GM18861 (cell line): ENCODE results near the gene CEP57L1.
"Not testable (repeated sequence)": the region's sequence is repeated elsewhere in the genome, so short reads cannot be mapped to it uniquely, and the experiment has no call there.

Source experiments
- ATAC-seq: cut with Tn5 transposase; IDR thresholded peaks from one replicate; pipeline ENCODE4 v1.9.1; 2021; ENCODE audit not compliant: unreplicated experiment

Gene CEP57L1

DNA sequence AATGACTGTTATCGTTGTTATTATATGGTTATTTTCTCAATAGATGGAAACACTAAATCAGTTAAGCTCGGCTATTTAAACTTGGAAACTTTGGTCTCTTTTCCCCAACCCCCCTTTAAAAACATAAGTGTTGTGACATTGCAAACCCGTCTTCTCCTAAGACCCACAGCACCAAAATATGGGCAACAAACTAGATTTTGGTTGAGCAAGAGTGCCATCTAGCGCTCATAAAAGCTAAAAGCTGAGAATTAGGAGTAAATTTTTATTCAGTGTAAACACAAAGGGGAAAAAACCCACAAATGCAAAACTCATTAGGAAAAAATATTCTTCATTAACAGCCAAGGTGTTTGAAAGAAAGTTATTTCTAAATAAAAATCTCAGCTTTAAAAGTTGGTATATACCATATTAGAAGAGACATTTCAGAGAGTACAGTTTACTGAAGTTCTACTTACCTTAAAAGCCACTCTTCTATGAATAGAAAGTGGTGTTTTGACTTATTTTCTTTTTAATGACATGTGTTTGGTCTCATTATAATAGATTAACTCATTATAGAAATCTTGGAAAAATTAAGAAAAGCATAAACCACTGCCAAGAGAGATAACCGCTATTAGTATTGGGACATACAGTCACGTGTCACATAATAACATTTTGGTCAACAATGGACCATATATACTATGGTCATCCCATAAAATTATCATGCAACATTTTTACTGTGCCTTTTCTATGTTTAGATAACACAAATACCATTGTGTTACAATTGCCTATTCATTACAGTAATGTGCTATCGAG is 21.8 kb upstream of the CEP57L1 start:
- ATAC-seq, result no peak

DNA sequence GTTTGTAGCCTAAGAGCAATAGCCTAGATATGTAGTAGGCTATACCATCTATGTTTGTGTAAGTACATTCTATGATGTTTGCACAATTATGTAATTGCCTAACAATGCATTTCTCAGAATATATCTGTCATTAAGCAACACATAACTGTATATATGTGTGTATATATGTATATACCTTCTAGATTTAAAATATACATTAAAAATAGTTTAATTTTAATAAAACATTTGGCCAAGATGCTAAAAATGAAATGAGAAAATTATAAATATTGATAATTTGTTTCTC is 21.2 kb upstream of the CEP57L1 start:
- no peak for ATAC-seq

DNA sequence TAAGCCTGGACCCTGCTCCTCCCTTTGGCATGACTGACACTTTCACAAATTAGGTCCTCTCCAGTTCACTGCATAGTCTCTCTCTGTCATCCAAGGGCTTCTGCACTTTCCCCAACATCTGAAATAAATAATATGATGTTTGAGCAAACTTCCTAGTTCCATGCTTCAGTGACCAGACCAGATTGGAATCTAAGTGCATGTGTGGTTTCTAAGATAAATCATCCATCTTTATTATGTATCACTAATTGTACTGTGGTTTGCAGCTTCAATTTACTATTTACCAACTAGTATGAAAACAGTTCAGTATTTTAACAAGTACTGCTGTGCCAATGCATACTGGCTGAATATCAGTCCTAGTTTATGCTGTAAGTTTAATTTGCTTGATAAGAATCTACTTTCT is 19.4 kb upstream of the CEP57L1 start:
- ATAC-seq, result no peak

DNA sequence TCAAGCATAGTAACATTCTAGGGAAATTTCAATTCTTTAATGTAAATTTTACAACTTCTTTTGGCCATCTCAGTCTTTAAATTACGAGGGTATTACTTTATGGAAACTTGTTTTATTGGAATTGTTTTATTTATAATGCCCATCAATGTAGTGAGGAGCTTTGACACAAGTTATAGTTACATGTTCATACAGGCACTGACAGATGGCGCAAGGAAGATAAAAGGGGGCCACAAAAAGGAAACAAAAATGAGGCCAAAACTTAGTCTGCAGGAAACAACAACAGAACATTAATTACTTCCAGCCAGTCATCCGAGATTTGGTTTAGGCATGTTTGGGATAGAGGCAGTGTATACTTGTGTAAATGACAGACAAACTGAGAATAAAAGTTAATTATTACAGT is 18.9 kb upstream of the CEP57L1 start:
- no peak for ATAC-seq

DNA sequence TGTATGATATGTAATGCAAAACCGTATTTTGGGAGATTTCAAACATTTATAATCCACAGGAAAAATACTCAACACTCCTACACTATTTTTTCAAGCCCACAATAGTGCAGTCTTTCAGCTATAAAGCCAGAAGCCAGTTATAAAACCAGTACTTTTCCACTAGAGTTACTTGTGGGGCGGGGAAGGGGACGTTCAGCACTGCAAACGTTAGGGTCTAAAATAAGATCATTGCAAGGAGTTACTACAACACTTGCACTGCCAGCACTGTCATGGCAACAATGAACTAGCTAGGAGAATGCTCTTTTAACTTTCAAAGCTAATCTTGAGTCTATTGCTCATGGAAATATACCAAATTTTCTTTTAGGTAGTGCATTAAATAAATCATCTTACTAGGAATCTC is 15.3 kb upstream of the CEP57L1 start:
- ATAC-seq, result no peak

DNA sequence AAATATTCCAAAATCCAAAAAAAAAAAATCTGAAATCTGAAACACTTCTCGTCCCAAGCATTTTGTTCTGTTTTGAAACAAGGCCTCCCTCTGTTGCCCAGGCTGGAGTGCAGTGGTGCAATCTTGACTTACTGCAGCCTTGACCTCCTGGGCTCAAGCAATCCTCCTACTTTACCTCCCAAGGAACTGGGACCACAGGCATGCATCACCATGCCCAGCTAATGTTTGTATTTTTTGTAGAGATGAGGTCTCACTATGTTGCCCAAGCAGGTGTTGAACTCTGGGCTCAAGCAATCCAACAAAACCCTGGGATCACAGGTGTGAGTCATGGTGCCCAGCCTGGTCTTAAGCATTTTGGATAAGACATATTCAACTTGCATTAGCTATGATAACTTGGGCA is 14.3 kb upstream of the CEP57L1 start:
- ATAC-seq, result no peak

DNA sequence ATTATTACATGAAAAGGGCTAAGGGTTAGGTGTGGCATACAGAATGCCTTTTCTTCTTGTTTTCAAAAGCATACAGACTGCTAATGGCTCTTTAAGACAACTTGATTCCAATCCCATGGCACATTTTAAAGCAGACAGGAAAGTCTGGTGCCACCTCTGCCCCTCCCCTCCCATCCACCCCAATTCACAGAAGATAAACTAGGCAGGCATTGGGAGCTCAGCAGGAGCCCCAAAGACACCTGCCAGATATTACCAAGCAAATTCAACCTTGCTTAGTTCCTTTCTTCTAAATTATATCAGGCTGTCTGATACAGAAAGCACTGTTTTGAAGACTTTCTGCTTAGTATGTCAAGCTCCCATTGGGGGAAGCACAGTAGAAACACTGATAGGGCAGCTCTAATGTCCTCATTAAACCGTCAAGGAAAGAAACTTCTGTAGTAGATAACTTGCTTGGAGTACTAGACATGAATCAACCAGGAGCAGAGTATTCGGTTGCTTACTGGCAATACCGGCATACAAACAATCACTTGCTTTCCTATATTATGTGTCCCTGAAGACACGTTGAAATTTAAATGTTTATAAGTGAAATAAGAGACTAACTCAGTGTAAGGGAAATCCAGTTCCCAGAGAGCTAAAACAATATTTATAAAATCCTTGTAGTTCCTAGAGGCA is 13.7 kb upstream of the CEP57L1 start:
- ATAC-seq, result no peak

DNA sequence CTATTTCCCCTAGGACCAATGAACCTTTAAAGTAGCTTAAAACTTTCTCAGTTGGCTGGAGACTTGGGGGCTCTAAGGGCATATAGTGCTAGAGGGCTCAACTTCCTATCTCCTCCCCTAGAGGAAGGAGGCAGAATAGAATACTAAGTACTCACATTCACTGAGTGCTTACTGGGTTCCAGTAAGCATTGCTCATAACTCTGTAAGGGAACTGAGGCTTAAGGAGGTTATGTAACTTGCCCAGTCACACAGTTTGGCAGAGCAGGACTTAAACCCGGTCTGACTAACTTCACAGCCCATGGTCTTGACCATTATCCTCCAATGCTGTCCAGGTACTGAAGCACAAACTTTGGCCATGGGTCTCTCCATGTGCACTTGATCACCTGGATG is 13.1 kb upstream of the CEP57L1 start:
- no peak for ATAC-seq

DNA sequence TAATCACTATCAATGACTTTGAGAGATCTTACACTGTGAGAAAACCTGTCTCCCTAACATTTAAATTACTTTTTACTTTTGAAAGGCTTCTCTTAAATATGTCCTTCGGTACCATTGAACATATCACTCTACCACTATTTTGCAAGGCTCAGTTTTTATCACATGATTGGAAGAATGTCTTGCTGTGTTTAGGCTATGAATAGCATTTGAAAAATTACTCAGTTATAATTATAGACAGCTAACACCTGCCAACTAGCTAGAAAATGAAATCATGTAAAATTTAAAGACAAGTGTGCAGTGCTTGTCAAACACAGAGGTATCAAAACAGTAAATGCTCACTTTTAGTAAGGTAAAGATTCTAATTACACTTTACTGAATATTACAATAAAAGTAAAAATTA is 11.7 kb upstream of the CEP57L1 start:
- ATAC-seq, result no peak

DNA sequence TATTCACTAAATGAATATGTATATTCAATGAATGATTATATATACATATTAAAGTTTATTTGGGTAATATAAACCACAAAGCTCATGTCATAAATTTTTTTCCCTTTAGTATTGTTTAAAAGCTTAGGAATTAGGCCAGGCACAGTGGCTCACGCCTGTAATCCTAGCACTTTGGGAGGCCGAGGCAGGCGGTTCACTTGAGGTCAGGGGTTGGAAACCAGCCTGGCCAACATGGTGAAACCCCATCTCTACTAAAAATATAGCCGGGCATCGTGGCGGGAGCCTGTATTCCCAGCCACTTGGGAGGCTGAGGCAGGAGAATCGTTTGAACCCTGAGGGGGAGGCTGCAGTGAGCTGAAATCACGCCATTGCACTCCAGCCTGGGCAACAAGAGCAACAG is 11.2 kb upstream of the CEP57L1 start:
- not testable (repeated sequence) for ATAC-seq

DNA sequence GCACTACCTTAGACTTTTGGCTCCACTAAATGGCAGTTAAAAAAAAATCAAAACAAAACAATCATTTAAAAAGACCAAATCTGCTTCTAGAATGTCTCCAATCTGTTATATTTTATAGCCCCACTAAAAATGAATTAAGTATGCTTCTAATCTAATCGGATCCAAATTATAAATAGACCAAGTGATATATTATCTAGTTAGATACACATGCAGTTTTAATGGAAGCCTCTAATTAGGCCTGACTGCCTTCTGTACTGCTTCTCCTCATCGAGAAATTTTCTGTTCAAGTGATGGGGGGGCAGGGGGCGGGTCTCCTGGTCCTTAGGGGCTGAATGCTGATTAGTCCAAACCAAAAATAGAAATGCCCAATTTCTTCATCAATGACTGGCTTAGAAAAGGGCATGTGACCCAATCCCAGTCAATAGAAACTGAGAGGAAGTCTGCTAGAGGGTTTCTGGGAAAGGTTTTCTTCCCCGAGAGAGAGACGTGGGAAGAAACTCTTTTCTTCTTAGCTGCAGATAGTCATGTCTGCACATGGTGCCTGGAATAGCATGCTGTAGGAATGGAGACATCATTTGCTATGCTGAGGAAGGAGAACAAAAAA is 7.5 kb upstream of the CEP57L1 start:
- no peak for ATAC-seq

DNA sequence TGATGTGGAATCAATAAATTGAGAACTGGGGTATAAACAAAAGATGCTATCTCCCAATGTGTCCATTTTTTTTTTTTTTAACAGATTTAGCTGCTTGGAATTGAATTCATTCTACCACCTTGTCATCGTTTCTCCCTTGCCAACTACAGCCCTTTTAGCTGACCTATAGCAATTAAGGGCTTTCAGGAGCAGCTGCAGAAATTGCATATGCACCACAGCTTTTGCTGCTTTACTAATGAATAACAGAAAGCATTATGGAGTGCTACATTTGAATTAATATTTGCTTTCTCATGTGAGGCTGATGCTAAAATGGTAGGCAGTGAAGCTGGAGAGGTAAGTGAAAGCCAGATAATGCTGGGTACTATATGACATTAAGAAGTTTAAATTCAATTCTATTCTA is 6.3 kb upstream of the CEP57L1 start:
- ATAC-seq, result no peak

DNA sequence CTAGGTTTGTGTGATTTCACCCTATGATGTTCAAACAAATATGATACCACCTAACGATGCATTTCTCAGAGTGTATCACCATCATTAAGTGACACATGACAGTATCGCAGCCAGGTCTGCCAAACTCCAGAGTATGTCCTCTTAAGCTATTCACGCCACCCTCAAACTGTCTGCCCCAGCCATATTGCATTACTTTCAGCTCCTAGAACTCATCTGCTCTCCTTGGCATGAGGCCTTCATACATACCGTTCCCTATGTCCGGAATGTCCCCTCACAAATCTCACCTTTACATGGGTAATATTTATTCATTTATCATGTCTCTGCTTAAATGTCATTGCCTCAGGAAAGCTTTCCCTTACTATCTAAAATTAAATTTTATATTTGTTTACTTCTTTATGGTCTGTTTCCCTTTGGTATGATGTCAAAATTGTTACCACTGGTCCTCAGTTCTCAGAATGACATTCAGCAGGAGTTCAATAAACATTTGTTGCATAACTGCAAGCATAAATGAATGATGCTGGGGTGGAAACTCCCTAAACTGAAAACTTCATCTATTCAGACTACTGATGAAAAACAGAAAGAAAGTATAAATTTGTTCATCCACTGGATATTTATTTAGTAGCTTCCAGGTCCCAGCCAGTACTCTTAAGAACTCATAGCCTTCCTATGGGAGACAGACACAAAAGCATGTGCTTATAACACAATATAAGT is 3.8 kb upstream of the CEP57L1 start:
- ATAC-seq, result no peak

DNA sequence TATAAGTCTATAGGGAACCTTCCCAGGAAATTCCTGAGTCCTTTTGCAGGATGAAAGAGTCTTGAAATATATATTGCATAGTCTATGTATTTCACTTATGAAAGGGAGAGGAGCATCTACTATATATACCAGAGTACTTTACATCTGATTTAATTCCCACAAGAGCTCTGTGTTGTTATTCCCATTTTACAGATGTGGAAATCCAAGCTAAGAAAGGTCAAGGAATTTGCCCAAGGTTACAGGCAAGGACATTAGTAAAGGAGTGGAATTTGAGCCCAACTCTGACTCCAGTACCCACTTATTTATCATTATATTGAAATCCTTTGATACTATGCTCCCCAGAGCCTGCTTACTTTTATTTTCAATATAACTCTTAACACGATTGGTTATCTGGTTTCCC is 3.2 kb upstream of the CEP57L1 start:
- ATAC-seq, result no peak

DNA sequence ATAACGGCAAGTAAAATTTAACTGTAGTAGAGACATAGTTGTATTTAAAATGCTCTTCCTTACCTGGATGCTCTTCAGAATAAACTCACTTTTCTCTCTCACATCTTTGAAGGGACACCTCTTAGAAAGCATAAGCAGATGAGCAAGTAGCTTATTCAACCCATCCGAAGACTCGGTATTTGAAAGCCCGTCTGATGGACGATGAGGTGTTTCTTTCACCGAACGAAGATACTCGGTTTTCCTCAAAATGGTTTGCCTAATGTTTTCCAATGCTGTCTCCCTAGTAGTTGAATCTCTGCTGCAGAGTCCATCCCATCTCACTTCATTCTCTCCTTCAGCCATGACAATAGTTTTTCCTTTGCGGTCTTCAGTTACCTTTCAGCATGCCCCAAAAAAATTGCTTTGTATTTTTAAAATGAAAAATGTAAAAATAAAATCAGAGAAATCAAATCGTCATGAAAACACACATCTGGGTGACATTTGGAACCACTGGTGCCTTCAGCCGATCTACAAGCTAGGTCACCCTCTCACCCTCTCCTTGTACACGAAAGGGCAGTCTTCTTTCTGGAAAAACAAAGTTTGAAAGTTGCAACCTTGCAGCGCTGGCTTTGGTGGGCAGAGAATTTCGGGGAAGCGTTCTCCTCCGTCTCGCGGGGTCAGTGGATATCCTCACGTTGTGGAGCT is 1.4 kb upstream of the CEP57L1 start:
- ATAC-seq, result no peak

DNA sequence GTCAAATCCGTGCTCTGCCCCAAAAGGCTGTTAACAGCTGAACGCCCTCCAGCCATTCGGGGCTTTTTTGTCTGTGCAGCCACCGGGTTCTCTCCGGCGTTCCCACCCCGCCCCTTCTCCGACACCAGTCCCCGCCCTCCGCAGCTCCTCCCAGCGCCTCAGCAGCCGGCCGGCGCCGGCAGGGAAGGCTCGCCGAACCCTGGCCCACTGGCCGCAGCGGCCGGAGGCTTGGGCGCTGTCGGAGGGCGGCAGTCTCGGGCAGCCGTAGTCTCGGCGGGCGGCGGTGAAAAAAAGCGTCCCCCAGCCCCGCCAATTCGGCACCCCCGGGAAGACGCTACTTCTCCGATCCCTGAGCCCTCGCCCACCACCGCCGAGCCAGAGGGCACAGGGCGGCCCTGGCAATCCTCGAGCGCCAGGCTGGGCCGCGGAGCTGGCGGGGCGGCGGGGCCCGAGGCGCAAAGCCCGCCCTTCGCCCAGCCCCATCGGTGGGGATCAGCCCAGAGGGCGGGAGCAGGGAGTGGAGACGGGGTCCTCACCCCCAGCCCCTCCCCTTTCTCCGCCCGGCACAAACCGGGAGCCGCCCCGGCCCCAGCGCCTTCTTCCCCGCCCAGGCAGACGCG is 781 bp upstream of the CEP57L1 start, which contains the start of gene SESN1:
SESN1 (minus strand) TSS at position 431 of the 620 bp plus-strand sequence. CDS start 773 bp downstream, outside the sequence.
- peak; percentile 45 for ATAC-seq

DNA sequence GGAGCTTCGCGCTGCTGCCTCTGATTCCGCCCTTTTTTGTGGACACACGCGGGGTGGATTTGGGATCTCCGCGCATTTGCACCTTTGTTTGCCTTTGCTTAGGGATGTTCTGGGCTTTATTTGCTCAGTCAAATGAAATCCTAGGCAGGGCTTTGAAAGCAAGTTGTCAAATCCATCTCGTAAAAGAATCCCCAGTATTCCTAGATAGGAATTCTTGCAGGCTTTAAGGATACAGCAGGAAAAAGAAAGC is 453 bp downstream of the CEP57L1 start:
- ATAC-seq, result no peak

DNA sequence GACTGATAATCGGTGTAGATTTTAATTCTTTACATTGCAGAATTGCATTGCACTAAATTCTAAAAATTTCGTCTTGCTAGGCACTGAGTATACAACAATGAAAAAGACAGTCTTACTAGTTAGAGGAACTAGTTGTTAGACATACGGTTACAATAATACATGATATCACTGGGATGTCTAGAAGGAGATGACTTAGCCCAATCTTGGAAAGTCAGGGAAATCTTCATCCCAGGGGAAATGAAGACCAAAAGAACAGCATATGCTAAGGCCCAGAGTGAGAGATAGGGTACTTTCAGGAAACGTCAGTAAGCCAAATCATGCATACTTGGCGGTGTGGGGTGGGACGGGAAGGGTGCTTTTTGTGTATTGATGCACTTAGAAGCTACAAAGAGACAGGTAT is 901 bp downstream of the CEP57L1 start:
- ATAC-seq, result no peak

DNA sequence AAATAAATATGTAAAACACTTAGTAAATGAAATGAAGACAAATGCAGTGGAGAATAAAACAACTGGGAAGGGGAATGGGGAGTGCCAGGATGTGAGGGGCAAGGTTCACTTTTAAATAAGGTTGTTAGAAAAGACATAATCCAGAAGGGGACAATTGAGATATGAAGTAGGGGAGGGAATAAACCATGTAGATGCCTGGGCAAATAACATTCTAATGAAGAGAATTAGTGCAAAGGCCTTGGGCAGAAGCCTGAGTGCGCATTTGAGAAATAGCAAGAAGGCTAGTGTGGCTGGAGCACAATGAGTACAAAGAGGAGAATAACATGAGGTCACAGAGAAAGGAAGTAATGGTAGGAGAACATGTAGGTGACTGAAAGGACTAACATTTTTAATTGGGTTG is 2.4 kb downstream of the CEP57L1 start:
- ATAC-seq, result no peak

DNA sequence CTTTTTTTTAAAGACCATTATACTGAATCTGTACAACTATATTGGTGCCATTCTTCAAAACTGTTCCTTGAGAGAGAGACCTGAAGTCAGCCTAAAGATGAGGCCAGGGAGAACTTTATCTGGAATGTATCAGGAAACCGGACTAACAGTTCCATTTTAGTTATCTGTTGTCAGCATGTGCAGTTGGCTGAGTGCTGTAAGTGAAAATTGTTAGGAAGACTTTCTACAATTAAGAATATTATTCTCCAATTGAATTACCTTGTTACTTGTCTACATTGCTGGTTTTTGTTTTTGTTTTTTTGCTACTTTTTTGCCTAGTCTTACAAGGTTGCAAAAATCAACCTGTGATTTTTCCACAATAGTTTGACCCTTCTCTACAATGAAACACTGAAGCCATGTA is 7.5 kb downstream of the CEP57L1 start:
- ATAC-seq, result no peak

DNA sequence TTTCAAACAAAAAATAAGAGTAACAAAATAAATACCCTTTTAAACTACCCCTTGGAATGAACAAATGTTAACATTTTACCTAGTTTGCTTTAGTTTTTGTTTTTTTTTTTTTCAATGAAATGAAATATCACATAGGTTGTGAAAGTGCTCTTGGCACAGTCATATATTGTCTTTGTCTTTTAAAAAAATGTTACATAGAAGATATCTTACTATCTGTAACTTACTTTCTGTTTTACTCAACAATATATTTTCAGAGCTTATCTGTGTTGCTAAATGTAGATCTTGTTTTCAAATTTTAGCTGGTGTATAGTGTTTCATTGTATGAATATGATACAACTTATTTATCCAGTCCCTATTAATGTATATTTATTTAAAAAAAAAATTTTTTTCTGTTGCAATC is 8.6 kb downstream of the CEP57L1 start:
- no peak for ATAC-seq
